ENCODE results near the gene SLC27A5.

DNA sequence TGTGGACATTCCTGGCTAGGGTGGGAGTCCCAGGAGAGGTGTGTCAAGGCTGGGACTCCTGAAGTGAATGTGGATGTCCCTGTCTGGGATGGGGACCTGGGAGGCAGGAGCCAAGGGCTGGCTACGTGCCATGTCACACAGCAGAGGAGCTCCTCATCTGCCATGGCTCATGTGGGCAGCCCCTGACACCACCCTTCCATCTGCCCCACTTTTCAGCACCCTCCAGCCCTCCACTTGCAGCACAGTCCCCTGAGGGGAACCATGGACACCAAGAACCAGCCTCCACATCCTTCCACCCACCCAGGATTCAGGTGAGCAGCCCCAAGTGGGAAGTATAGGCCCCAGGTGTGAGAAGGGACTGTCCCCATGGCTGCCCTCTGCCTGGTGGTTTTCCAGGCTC, 33.9 kb downstream of the SLC27A5 start:
- TF ChIP-seq, protein P1, sequence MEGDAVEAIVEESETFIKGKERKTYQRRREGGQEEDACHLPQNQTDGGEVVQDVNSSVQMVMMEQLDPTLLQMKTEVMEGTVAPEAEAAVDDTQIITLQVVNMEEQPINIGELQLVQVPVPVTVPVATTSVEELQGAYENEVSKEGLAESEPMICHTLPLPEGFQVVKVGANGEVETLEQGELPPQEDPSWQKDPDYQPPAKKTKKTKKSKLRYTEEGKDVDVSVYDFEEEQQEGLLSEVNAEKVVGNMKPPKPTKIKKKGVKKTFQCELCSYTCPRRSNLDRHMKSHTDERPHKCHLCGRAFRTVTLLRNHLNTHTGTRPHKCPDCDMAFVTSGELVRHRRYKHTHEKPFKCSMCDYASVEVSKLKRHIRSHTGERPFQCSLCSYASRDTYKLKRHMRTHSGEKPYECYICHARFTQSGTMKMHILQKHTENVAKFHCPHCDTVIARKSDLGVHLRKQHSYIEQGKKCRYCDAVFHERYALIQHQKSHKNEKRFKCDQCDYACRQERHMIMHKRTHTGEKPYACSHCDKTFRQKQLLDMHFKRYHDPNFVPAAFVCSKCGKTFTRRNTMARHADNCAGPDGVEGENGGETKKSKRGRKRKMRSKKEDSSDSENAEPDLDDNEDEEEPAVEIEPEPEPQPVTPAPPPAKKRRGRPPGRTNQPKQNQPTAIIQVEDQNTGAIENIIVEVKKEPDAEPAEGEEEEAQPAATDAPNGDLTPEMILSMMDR (IDR thresholded peaks at IDR 0.05) = no peak
- no peak for TF ChIP-seq BHLHE40 (IDR thresholded peaks at IDR 0.05; ENCODE audit: low read depth, low read length)
- TF ChIP-seq, protein P2, sequence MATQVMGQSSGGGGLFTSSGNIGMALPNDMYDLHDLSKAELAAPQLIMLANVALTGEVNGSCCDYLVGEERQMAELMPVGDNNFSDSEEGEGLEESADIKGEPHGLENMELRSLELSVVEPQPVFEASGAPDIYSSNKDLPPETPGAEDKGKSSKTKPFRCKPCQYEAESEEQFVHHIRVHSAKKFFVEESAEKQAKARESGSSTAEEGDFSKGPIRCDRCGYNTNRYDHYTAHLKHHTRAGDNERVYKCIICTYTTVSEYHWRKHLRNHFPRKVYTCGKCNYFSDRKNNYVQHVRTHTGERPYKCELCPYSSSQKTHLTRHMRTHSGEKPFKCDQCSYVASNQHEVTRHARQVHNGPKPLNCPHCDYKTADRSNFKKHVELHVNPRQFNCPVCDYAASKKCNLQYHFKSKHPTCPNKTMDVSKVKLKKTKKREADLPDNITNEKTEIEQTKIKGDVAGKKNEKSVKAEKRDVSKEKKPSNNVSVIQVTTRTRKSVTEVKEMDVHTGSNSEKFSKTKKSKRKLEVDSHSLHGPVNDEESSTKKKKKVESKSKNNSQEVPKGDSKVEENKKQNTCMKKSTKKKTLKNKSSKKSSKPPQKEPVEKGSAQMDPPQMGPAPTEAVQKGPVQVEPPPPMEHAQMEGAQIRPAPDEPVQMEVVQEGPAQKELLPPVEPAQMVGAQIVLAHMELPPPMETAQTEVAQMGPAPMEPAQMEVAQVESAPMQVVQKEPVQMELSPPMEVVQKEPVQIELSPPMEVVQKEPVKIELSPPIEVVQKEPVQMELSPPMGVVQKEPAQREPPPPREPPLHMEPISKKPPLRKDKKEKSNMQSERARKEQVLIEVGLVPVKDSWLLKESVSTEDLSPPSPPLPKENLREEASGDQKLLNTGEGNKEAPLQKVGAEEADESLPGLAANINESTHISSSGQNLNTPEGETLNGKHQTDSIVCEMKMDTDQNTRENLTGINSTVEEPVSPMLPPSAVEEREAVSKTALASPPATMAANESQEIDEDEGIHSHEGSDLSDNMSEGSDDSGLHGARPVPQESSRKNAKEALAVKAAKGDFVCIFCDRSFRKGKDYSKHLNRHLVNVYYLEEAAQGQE (IDR thresholded peaks at IDR 0.05) = no peak
- TF ChIP-seq POLR2A (IDR thresholded peaks at IDR 0.05; ENCODE audit: low read length) = no peak
- no peak for TF ChIP-seq ZC3H11A (IDR thresholded peaks at IDR 0.05)
- TF ChIP-seq HOXB5 (CRISPR knock-in tag; IDR thresholded peaks at IDR 0.05) = no peak
- TF ChIP-seq, protein P3, sequence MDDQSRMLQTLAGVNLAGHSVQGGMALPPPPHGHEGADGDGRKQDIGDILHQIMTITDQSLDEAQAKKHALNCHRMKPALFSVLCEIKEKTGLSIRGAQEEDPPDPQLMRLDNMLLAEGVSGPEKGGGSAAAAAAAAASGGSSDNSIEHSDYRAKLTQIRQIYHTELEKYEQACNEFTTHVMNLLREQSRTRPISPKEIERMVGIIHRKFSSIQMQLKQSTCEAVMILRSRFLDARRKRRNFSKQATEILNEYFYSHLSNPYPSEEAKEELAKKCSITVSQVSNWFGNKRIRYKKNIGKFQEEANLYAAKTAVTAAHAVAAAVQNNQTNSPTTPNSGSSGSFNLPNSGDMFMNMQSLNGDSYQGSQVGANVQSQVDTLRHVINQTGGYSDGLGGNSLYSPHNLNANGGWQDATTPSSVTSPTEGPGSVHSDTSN (IDR thresholded peaks at IDR 0.05) = no peak
- no peak for TF ChIP-seq PHF8 (IDR thresholded peaks at IDR 0.05; ENCODE audit: borderline replicate concordance, low read depth)
- TF ChIP-seq SMC3 (IDR thresholded peaks at IDR 0.05) = no peak
- TF ChIP-seq CHD2 (IDR thresholded peaks at IDR 0.05; ENCODE audit: low read length, partially characterized antibody) = no peak
- TF ChIP-seq CHD4 (IDR thresholded peaks at IDR 0.05; ENCODE audit: borderline replicate concordance) = no peak

Measured in A549 (cell line).